NCI-H2081 (cell line): Measurements from ENCODE around the gene NTM.

Experiments used
- DNase-seq, 2 experiments: peaks; one replicate each; lab custom pipeline; 2025; lab: John Stamatoyannopoulos, UW

Gene NTM

DNA sequence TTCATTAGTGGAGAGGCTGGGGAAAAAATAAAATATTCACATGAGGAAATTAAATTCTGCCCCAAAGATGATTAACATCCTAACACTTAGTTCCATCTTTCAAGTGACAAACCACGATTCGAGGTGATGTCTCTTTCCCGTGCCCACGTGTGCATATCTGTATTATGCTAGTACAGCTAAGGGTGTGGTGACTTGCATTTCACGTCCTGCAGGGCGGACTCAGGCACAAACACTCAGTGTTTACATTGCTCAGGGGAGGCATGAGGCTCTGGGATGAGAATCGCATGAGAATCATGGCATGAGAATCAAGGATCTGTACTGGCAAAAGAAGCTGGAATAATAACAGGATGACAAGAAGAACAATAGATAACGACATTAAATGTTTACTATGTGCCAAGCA is 179.4 kb downstream of the NTM start:
- no peak for DNase-seq

DNA sequence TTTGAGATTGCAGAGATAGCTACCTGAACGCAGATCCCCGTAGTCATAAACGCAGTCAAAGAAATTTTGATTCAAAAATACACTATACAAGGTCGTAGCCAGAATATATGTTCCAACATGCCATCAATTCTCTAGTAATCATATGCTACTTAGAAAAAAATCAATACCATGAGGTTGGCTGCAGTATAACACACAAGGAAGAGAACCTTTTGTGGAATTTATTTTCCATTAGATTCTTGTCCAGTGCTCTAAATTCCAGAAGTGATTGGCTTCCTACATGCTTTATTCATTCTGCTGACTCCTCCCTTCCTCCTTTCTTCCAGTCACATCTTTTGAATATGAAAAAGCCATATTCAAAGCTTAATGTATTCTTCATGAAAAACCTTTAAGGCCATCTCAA is 189.9 kb downstream of the NTM start:
- DNase-seq: no peak

DNA sequence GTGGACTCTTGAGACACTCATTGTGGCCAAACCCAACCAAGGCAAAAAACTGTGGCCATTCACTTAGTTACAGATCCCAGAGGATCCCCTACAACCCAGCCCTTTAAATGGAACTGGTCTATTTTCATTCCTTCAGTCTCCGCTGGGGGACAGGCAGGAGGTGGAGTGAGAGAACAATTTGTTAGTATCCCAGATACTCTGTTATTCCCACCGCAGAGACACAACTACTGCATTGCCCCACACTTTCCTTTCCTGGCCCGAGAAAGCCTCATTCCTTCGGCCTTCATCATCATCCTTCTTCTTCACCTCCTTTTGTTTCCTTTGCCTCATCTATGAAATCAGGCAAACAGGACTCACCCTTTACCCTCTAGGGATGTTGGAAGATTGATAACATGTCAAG is 191.1 kb downstream of the NTM start:
- DNase-seq: no peak

DNA sequence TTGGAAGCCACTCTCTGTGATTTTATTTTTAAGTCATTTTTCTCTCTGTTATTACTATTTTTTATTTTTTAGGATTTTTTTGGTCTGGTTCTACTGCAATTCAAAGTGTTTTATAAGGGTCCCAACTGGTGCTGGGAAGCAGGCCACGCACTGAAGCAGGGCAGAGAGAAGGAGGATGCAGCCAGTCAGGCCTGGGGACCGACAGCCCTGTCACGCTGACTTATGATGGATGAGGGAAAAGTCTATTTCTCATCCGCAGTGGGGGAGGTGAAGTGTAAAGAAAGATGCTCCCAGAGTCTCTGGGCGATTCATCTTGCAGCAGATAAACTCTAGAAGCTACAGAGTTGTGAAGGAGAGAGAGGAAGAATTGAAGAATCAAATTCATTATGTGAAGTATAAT is 191.6 kb downstream of the NTM start:
- no peak for DNase-seq

DNA sequence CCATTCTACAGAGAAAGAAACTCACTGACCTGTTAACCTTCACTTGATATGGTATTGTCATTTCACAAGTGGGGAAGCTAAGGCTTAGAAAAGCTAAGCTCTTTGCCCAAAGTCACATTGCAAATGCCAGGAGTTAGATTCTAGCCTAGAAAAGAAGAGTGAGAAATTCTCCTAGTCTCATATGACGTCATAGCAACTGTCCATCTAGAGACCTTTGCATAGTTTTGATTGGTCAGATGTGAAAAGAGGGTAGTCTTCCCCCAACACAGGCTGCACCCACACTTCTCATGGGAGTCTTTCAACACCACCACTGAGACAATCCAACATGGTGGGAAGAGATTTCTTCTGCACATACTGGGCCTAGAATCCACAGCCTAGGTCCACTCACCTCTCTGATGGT is 197.9 kb downstream of the NTM start:
- no peak for DNase-seq

DNA sequence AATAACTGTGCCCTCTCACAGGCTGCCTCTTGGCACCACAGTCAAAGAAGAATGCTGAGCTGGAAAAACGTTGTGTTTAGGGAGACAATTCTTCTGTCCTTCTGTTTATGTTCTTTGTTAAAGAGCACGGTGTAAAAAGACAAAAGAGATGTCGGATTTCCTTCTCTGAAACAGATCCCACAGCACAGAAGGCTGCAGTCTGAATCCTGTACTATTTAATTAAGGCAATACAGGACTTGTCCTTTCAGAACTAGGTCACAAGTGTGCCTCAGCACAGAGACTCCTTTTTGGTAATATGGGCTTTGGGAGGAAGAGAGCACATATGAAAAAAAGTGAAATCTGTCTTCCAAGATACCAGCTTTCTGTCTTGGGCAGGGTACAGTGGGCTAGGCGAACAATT is 201.2 kb downstream of the NTM start:
- no peak for DNase-seq

DNA sequence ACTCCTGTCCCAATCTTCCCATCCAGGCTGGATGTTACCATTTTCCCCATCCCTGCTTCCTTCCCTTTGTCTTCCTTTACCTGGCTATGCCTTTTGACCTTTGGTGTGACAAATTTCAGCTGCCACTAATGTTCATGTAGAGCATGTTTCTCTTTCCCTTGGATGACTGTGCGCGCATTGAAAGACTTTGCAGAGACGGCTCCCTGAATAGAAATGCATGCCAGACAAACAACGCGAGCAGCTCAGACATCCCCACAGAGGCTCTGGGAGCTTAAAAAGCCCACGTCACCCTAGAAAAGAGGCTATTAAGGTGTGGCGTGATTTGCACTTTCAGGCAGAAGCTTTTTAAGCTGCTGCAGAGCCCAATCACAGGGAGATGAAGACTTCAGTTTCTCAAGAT is 202.0 kb downstream of the NTM start:
- DNase-seq: no peak

DNA sequence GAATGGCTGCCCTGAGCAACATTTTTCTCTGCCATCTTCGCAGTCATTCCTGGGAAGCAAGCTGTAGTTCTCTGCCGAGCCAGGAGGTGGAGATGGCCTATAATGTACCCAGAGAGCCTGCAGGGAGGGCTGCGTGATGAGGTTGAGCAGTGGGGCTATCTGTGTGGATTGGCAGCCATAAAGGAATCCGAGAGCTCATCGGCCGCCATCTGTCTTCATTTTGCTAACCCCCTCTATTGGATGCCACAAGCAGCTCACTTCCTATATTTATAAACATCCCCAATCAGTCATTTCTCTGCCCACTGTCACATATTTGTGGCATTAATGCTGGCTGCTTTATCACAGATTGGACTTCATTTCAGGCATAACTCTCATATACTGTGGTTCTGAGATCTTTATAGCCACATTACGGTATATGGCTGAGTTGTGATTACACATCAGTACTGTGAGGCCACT is 209.5 kb downstream of the NTM start:
- DNase-seq: peak; percentile 3 to 5

DNA sequence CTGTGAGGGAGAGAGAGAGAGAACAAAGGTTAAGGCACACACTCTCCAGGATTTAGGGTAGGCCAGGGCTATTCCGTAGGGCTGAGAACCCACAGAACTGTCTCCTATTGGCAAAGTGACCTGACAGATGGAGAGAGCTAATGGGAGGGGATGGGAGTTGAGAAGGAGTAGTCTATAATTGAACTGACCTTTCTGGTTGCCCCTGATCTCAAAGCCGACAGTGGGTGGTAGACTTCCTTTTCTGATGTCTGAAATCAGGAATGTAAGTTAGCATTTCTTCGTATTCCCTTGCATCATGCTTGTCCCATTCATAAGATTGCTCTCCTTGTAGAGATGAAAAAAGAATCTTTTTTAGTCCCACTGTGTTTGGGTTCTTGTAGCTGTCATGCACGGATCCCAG is 210.1 kb downstream of the NTM start:
- no peak for DNase-seq

DNA sequence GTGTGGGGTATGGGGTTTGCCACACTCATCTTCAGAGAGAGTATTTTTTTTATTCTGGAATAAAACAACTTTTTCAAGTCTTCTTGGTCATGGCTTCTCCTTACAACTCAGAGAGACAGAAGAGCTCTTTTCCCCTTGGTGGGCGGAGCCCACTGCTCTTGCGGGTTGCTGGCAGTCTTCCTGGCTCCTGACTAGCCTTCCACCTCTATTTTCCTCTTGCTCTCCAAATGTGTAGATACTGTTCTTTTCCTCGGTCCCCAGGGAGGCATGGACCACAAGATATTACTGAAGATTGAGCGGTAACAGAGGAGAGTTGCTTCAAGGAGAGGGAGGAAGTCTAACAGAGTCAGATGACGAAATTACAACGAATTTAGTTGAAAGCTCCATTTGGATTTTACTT is 210.6 kb downstream of the NTM start:
- DNase-seq: no peak

DNA sequence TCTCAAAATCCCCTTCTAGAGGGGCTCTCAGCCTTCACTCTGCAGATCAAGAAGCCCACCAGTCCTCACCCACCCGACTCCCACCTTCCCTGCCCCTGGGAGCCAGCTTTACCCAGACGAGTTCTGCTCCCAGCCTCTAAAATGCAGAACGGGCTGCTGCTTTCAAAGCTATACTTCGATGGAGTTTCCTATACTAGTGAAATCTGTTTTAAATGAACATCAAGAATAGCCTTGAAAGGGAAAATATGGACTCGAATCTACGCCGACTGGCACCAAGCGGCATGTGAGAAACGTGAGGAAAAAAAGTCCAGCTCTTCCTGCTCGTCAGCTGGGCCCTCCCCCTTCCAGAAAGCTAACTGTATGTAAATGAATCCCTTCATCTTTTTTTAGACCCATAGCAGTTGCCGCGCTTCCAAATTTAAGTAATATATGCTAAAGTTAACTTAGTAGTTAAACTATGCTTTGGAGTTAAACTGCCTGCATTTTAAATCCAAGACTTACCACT is 211.7 kb downstream of the NTM start:
- DNase-seq: no peak

DNA sequence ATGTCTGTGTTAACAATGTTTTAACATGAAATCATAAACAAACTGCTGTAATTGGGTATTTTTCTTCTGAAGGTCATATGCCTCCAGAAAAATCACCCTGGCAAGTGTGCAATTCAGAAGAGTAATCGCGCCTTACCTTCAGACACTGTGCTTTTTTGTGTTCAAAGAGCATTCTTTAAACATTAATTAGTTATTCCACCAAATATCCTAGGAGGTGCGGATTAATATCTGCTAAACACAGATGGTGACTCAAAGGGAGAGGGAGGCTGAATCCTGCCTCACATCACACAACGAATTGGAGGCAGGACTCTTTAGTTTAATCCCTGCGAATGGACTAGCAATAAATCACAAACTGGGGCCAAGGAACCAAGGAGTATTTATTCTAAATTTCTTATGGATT is 213.0 kb downstream of the NTM start:
- no peak for DNase-seq

DNA sequence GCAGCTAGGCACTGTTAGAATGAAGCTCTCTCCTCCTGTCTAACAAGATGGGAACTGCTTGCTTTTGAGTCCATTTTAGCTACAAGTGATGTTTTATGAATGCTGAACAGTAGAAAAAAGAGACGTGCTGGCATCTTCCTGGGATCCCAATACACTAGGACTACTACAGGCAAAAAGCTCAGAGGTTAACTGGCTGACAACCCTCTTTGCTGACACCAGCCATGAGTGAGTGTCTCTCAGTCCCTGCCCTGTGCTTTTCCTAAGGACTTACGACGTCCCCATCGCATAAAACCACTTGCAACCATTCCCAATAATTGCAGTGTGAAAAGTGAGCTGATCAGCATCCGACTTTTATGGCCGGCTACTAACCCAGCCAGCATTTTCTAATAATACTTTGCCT is 213.5 kb downstream of the NTM start:
- DNase-seq: no peak

DNA sequence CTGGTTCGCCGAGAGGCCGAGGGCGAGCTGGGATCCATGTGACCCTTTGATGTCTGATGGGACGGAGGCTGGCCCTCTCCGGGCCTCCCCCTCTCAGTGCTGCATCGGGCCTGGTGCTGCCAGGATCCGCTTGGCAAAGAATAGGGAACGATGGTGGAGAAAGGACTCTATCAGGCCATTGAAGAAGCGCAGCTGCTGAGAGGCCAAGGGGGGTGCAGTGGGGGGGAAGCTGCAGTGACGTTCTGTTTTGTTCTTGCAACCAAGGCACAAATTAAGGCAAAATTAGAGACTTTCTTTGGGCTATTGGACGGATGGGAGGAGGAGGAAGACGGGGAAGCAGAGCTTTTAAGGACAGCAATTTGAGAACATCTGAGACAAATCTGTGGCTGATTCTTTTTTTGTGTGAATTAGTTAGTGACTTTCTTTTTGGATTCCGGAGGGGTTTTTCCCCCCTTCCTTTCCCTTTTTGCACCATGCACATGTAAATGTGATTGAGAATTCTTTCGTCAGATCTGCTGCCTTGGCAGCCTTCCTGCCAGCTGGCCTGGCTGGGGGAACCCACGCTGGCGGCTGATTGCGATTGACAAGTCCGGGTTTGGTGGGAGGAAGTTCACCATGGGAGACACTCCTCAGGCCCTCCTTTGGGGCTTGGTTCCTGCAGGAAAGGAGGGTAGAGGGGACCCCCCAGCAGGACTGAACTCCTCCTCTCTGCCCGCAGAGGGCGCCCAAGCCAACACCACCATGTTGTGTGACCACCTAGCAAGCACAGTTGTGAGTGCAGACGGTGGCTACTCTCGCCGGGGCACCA is 214.6 kb downstream of the NTM start:
- DNase-seq: no peak

DNA sequence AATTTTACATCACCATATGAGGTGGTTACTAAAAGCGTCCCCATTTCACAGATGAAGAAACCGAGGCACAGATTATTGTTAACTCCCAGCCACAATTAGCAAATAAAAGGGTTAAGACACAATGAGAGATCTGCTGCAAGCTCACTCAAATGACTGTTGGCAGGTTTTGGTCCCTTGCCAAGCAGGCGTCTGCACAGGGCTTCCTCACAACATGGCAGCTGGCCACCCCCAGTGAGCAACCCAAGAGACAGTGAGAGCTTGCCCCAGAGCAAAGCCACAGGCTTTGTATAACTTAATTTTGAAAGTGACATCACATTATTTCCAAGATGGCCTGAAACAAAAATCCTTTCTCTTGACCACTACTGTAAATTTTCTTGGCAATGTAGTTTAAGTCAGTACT is 217.6 kb downstream of the NTM start:
- no peak for DNase-seq

DNA sequence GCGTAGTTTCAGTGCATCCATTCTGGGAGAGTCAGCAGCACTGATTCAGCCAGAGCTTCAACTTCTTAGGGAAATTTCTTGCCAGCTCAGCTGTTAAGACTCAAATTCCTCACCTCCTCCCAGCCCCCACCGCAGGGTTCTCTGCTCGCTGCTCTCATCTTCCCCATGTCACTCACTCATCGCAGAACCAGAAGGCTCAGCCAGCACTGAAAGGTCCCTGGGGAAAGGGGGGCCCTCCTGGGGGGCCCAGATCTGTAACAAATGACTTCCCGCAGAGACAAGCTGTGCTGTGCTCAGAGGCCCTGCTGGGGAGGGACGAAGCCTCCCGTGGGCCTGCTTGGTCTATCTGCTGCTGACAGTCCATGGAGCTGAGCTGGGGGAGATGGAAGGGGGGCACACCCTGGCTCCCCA is 220.6 kb downstream of the NTM start:
- DNase-seq: no peak

DNA sequence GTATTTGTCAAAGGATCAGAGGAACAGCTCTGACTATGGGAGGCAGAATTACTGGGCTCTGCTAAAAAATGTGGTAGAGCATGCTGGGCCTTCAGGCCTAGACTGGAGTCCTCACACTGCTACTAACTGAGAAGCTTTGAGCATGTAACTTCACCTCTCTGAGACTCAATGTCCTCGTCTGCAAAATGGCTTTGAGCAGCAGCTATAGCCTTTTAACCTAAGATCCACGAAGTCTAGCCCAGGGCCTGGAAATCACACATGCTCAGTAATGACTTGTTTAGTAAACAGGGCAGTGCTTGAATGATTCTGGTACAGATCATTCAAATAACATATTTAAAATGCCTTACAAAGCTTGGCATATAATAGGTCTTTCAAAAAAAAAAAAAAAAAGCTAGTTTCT is 221.7 kb downstream of the NTM start:
- no peak for DNase-seq

DNA sequence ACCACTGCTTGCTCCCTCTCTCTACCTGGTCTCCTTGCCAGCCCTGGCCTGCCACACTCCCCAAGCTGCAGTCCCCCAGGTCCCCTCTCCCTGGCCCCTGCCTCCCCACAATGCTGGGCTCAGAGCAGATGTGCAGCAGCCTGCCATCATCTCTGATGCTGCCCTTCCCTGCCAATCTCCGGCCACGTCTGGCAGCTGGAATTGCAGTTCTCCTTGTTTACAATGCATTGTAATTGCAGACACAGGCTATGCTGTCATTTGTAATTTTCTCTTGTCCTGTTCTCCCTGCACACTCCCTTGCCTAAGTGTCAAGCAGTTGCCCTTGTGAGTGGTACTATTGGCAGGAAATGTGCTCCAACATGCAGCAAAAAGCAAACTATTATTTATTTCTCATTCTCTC is 222.3 kb downstream of the NTM start:
- DNase-seq: no peak

DNA sequence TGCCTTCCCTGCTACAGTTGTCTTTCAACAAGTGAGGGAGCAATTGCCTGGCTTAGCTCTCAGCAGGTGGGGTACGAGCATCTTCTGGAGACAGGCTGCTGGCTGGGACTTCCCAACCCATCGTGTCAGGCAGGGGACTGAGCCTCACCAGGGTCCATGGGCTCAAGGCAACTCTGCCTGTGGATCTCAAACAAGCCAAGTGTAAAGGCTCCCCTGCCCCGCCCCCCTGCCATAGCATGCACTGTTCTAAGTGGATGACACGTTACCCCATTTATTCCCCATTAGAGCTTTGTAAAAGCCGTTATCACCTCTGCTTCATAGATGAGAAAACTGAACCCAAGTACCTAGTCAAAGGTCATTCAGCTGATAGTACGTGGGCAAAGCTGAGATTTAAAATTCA is 222.9 kb downstream of the NTM start:
- no peak for DNase-seq

DNA sequence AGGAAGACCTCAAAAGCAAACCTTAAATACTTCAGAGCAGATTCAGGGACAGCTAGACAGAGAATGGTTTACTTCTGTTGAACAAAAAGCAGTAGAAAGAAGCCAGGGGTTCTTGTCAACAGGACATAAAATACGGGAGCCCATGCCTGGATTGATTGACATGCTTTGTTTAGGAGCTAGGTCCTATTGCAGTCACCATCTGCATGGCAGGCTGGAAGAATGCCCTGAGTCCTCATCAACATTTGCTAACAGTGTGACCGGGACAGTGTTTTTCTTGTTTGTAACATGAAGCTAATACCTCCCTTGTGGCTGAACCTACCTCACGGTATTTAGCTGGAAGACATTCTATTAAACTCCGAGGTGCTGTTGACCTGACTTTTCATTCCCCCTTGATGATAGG is 225.4 kb downstream of the NTM start:
- no peak for DNase-seq

DNA sequence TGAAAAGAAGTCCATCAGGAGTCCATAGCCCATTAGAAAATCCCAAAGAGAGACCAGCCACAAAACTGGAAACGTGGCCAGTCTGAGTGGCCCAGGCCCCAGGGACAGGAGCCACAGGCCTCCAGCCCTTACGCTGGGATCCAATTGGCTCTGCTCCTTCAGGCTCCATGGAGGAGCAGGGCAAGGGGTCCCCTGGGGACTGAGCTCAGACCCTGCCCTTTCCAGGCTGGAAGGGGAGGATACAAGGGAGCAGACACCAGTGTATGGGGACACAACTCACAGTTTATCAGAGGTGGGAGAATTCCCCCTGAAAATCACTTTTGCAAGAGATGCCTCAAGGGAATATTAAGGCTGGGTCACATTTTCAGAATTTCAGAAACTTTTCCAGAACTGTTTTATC is 227.5 kb downstream of the NTM start:
- DNase-seq: no peak

DNA sequence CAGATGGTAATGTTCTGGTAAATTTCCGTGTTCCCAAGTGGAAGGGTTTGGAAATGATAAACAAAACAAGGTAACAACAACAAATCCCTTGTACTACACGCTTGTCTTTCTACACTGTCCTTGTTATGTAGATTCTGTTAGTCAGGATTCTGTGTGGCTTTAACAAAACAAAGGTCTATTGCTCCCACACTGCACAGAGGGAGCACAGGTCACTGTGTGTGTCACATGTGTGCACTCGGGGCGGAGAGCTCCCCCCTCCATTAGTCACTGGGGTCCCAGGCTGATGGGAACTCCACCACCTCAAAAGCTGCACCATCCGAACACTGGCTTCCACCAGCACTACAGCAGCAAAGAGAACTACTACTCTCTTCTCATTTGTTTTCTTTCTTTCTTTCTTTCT is 227.9 kb downstream of the NTM start:
- no peak for DNase-seq

DNA sequence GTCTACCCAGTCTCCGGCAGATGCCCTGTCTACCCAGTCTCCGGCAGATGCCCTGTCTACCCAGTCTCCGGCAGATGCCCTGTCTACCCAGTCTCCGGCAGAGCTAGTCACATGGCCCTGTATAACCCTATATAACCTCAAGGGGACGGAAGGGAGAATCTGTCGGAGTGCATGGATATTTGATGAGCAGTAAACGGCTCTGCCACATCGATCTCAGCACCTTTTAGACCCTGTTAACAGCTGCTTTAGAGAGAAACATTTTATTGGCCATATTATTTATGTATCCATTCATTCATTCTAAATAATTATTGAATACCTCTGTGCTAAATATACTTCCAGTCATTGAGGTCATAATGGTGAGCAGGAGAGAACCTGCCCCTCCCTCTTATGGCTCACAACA is 228.9 kb downstream of the NTM start:
- DNase-seq: no peak

DNA sequence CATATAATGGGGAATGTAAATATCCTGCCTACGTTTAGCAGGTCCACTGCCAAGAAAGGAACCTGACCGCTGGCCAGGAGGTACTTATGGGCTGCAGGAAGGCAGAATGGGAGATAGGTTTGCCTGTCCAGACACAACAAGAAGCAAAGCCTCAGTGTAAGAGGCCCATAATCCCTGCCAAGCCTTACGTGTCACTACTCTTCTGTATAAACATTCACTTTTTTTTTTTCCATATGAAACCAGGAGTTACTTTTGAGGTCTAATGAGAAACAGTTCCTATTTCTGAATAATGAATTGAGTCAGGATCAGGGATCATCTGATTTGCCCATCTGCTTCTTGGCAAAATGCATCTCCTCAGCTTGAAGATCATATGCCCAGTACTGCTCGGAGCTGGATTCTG is 230.2 kb downstream of the NTM start:
- DNase-seq: no peak
